ENCODE data around the gene INPP5A. TPM values are rescaled to one million over a fixed set of nuclear protein-coding genes. Genes with fewer than 3 reads are reported as not detected.

Gene INPP5A
- total RNA-seq, 1 donor from 2014 or later = 29.5 TPM

DNA sequence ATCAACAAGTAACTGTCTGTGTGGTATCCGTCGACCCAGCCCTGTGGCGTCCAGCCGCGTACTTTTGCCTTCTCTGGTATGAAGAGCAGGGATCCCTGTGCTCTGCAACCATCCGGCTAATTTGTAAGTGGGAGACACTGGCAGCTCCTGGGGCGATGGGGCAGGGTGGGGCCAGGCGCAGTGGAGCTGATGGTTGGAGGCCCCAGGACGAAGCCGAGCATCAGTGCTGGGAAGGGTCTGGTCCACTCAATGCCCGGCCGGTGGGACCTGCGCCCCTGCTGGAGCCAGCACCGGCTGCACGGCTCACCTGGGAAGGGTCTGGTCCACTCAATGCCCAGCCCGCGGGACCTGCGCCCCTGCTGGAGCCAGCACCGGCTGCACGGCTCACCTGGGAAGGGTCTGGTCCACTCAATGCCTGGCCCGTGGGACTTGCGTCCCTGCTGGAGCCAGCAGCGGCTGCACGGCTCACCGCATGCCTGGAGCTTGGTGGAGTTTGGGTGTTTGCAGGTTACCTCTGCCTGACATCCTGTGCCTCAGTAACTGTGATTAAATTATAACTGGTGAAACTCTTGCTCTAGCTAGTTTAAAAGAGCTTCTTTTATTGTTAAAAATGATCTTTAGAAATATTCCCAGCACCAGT lies 152.3 kb downstream of the INPP5A start:
- Histone ChIP-seq H3K4me3 (ENCODE audit: low read depth, low read length) (no peak overlapping the region), H3K36me3 (ENCODE audit: control insufficient read depth, insufficient read depth, low read length) (peaks cover 1% of the 10 kb centered on the region), H3K27me3 (ENCODE audit: control insufficient read depth, insufficient read depth, low read length) (no peaks in the 10 kb centered on the region)
- no peak for DNase-seq (ENCODE audit: low read depth)
- no peak for TF ChIP-seq CTCF (IDR thresholded peaks at IDR 0.05; ENCODE audit: insufficient read depth, low read length, severe bottlenecking)
- peak; percentile 18 for FAIRE-seq

GRCh38 chr10:132690401-132690800 lies 152.8 kb downstream of the INPP5A start:
- no peak for FAIRE-seq
- TF ChIP-seq CTCF (IDR thresholded peaks at IDR 0.05; ENCODE audit: insufficient read depth, low read length, severe bottlenecking) = no peak
- Histone ChIP-seq H3K4me3 (ENCODE audit: low read depth, low read length) (no peak overlapping the region), H3K36me3 (ENCODE audit: control insufficient read depth, insufficient read depth, low read length) (peaks cover 1% of the 10 kb centered on the region), H3K27me3 (ENCODE audit: control insufficient read depth, insufficient read depth, low read length) (no peaks in the 10 kb centered on the region)
- no peak for DNase-seq (ENCODE audit: low read depth)

- no peak for TF ChIP-seq CTCF (IDR thresholded peaks at IDR 0.05; ENCODE audit: insufficient read depth, low read length, severe bottlenecking)
- Histone ChIP-seq H3K36me3 (ENCODE audit: control insufficient read depth, insufficient read depth, low read length) (peaks cover 1% of the 10 kb centered on the region), H3K4me3 (ENCODE audit: low read depth, low read length) (no peak overlapping the region), H3K27me3 (ENCODE audit: control insufficient read depth, insufficient read depth, low read length) (no peaks in the 10 kb centered on the region)
- DNase-seq (ENCODE audit: low read depth) (no peak), FAIRE-seq (no peak)
Observed at GRCh38 chr10:132690821-132691610, 153.4 kb downstream of the INPP5A start.

GRCh38 chr10:132691711-132692153 lies 154.1 kb downstream of the INPP5A start:
- no peak overlapping the region for H3K4me3 ChIP-seq (ENCODE audit: low read depth, low read length)
- peaks cover 1% of the 10 kb centered on the region for H3K36me3 ChIP-seq (ENCODE audit: control insufficient read depth, insufficient read depth, low read length)
- no peaks in the 10 kb centered on the region for H3K27me3 ChIP-seq (ENCODE audit: control insufficient read depth, insufficient read depth, low read length)
- DNase-seq (ENCODE audit: low read depth) = no peak
- TF ChIP-seq CTCF (IDR thresholded peaks at IDR 0.05; ENCODE audit: insufficient read depth, low read length, severe bottlenecking) = no peak
- FAIRE-seq = no peak

- FAIRE-seq (no peak), DNase-seq (ENCODE audit: low read depth) (no peak)
- peaks cover 1% of the 10 kb centered on the region for H3K36me3 ChIP-seq (ENCODE audit: control insufficient read depth, insufficient read depth, low read length)
- H3K4me3 ChIP-seq (ENCODE audit: low read depth, low read length) = no peak overlapping the region
- no peak for TF ChIP-seq CTCF (IDR thresholded peaks at IDR 0.05; ENCODE audit: insufficient read depth, low read length, severe bottlenecking)
- H3K27me3 ChIP-seq (ENCODE audit: control insufficient read depth, insufficient read depth, low read length) = no peaks in the 10 kb centered on the region
Observed at GRCh38 chr10:132692311-132692710, 154.7 kb downstream of the INPP5A start.

Data from bronchial epithelial cell (primary cell).